ENCODE measurements around the gene IKZF2.

IKZF2 gene

DNA sequence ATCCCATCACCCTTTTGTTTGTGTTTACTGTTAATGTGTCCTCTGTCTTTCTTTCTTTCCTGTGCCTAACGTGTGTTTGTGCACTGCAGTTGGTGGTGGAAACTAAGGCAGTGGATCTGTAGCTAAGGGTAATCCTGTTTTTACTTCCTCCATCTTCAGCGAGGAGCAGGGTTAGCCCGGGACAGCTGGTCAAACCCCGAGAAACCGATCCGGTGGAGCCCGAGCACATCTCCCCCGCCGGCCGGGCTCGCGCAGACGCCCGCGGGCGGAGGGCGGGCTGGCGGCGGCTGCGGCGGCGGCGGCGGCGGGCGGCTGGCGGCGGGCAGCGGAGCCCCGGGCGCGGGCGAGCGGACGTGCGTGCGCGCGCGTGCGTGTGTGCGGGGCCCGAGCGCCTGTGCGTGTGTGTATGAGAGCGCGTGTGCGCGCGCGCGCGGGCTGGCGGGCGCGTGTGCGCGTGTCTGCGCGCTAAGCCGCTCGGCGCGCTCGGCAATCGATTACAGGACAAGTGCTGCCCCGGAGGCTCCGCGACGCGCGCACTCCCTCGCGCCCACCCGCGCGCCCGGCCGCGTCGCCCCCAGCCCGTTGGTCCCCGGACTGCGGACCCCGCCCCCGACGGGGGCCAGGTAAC, at the start of gene IKZF2:
Gene IKZF2, minus strand, starts transcription at position 176 of the 628 bp plus-strand sequence. CDS start 2,983 bp downstream, outside the sequence.
- peak; percentile 89 to 91 for DNase-seq
- no peak for TF ChIP-seq GATA1 (IDR thresholded peaks at IDR 0.05; ENCODE audit: low read depth, low read length)
- no peak for TF ChIP-seq POLR2A (IDR thresholded peaks at IDR 0.05; ENCODE audit: low read length)

GRCh38 chr2:213199871-213200270, 48.5 kb upstream of the IKZF2 start:
- no peak for DNase-seq
- no peak for TF ChIP-seq GATA1 (IDR thresholded peaks at IDR 0.05; ENCODE audit: low read depth, low read length)
- TF ChIP-seq POLR2A (IDR thresholded peaks at IDR 0.05; ENCODE audit: low read length), result no peak

GRCh38 chr2:213189001-213189899, 37.8 kb upstream of the IKZF2 start:
- DNase-seq, result no peak
- TF ChIP-seq GATA1 (IDR thresholded peaks at IDR 0.05; ENCODE audit: low read depth, low read length) (no peak), POLR2A (IDR thresholded peaks at IDR 0.05; ENCODE audit: low read length) (no peak)

GRCh38 chr2:213188533-213188867, 37.1 kb upstream of the IKZF2 start:
- TF ChIP-seq GATA1 (IDR thresholded peaks at IDR 0.05; ENCODE audit: low read depth, low read length) (no peak), POLR2A (IDR thresholded peaks at IDR 0.05; ENCODE audit: low read length) (no peak)
- DNase-seq, result no peak

DNA sequence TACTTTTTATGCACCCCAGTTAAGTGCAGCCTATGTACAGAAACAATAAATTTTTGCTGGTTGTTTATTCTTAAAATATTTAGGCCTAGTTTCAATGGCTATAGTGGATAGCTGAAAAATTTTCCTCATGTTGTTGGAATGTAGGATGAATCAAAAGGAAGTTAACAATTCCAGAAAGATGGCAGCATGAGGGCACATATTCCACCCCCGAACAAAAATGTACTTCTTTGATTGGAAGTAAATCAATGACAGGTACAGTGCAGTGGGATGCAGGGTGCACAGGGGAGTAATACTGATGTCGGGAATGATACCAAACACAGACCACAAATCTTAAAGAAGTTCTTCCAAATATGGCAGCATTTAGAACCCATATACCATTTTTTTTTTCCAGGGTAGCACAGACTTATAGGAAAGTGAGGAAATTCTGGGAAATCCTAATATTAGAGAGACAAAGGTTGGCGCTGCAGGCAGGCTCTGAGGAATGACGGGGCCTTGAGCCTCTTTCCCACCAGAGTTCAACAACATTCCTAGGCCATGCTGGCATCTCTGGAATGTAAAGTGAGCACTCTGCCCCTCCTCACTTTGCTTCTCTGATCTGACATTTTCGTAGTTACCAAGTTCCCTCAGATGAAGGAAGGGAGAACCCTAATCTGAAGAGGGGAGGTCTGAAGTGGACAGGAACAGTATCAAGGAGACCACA, 36.6 kb upstream of the IKZF2 start:
- DNase-seq, result no peak
- TF ChIP-seq GATA1 (IDR thresholded peaks at IDR 0.05; ENCODE audit: low read depth, low read length), result no peak
- TF ChIP-seq POLR2A (IDR thresholded peaks at IDR 0.05; ENCODE audit: low read length), result no peak

DNA sequence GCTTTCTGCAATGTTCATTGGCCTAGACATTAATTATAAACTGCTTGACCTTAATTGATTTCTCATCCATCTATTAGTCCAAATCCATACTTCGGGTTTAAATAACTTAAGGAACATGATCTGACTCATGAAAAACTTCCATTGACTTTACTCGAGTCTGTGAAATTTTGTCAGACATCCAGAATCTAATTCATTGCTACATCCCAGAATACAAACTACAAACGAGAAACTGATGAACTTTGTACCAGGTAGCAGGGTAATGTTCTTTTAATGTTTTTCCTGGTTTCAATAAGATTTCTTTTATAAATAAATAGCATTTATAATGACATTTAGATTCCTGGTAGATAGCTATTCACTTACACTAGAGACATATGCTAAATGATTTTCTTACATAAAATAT, 36.0 kb upstream of the IKZF2 start:
- DNase-seq, result no peak
- no peak for TF ChIP-seq POLR2A (IDR thresholded peaks at IDR 0.05; ENCODE audit: low read length)
- TF ChIP-seq GATA1 (IDR thresholded peaks at IDR 0.05; ENCODE audit: low read depth, low read length), result no peak

DNA sequence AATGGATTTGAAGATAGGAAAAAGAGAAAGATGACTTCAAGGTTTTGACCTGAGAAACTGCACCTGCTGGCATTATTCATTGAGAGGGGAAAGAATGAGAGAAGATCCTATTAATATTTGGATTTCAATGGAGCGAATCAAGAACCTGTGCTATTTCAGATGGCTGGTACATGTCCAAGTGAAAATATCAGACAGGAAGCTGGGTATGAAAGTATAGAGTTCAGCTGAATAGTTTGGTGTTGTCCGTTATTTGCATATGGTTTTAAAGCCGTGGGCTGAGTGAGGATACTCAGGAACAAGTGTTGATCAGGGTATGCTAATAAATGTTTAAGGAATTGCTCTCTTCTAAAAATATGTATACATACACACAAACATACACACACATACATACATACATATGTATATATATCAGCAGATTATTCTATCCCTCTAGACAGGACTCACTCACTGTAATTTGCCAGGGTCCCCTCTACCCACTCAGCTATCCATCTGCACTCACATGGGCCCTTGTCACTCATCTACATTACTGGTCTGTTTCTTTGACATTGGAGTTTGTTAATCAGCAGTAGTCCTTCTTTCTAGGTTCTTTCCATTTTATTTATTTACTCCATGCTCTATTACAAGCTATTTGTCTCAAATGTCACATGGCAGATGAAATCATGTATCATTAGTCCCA, 33.9 kb upstream of the IKZF2 start:
- TF ChIP-seq POLR2A (IDR thresholded peaks at IDR 0.05; ENCODE audit: low read length), result no peak
- DNase-seq, result no peak

- no peak for TF ChIP-seq GATA1 (IDR thresholded peaks at IDR 0.05; ENCODE audit: low read depth, low read length)
- TF ChIP-seq POLR2A (IDR thresholded peaks at IDR 0.05; ENCODE audit: low read length), result no peak
- DNase-seq, result no peak
Measured at GRCh38 chr2:213181712-213182111, 30.3 kb upstream of the IKZF2 start.

DNA sequence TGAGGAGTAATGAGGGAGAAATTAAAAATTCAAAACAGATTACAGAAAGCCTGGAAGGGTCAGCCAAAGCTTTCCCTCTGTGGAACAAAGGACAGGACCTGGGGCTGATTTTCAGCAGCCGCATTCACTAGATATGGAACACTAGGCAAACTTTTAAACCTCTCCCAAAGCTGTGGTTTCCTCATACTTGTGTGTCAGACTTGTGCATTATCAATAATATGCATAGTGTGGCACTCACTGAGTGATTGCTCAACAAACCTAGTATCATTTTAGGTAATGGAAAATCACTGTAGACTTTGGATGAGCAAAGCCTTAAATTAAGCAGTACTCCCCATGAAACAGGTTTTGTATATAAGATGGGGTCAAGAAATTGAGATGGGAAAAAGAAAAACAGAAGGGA, 26.3 kb upstream of the IKZF2 start:
- DNase-seq, result no peak
- TF ChIP-seq GATA1 (IDR thresholded peaks at IDR 0.05; ENCODE audit: low read depth, low read length) (no peak), POLR2A (IDR thresholded peaks at IDR 0.05; ENCODE audit: low read length) (no peak)

DNA sequence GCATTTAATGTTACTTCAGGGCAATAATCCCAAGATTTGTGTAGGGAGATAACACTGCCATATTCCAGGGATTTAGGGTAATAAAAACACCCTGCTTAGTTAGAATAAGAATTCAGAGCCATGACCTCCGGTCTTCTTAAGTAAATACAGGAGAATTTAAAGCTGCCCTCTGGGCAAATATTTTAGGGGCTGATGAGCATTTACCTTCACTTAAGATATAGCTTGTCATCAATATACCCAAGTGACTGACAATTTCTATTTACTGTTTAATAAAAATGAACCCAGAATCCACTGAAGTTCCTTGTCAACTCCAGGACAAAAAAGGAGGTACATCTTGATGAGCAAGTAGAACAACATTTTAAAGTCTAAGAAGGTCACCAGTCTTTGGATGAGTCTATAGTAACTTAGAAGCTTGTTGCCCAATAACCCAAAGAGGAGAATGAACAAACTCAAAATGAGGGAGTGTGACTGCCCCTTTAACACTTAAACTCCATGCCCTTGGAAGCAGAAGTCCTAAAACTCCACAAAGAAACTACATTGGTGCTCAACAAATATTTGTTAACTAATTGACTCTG, 24.3 kb upstream of the IKZF2 start:
- TF ChIP-seq GATA1 (IDR thresholded peaks at IDR 0.05; ENCODE audit: low read depth, low read length), result no peak
- no peak for TF ChIP-seq POLR2A (IDR thresholded peaks at IDR 0.05; ENCODE audit: low read length)
- DNase-seq, result no peak

- TF ChIP-seq POLR2A (IDR thresholded peaks at IDR 0.05; ENCODE audit: low read length), result no peak
- TF ChIP-seq GATA1 (IDR thresholded peaks at IDR 0.05; ENCODE audit: low read depth, low read length), result no peak
- no peak for DNase-seq
Measured at GRCh38 chr2:213172641-213173040, 21.2 kb upstream of the IKZF2 start.

DNA sequence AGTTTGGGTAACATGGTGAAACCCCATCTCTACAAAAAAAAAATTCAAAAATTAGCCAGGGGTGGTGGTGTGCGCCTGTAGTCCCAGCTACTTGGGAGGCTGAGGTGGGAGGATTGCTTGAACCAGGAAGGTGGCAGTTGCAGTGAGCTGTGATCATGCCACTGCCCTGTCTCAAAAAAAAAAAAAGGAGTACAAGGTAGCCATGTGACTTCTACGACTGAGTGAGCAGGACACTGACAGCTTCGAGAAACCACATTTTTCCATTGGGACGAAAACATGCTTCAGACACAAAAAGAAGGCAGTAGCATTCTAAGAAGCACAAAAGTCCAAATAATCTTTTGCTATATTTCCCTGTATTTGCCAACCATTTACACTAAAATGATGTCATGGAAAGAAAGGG, 19.7 kb upstream of the IKZF2 start:
- TF ChIP-seq GATA1 (IDR thresholded peaks at IDR 0.05; ENCODE audit: low read depth, low read length) (no peak), POLR2A (IDR thresholded peaks at IDR 0.05; ENCODE audit: low read length) (no peak)
- DNase-seq, result no peak

- TF ChIP-seq POLR2A (IDR thresholded peaks at IDR 0.05; ENCODE audit: low read length) (no peak), GATA1 (IDR thresholded peaks at IDR 0.05; ENCODE audit: low read depth, low read length) (no peak)
- DNase-seq, result no peak
Measured at GRCh38 chr2:213167271-213167930, 16.0 kb upstream of the IKZF2 start.

All from erythroblast (primary cell).